Activated gamma-delta T cell treated with Interleukin-2 at 50 U/mL for 16 hours (primary cell): ENCODE results near the gene KRTAP10-2.
"Not testable (repeated sequence)": the region's sequence is repeated elsewhere in the genome, so short reads cannot be mapped to it uniquely, and the experiment has no call there.

ENCODE experiments used
- DNase-seq: peaks from one replicate; pipeline ENCODE4 v3.0.0-alpha.2; 2020

Gene KRTAP10-2, protein sequence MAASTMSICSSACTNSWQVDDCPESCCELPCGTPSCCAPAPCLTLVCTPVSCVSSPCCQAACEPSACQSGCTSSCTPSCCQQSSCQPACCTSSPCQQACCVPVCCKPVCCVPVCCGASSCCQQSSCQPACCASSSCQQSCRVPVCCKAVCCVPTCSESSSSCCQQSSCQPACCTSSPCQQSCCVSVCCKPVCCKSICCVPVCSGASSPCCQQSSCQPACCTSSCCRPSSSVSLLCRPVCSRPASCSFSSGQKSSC

DNA sequence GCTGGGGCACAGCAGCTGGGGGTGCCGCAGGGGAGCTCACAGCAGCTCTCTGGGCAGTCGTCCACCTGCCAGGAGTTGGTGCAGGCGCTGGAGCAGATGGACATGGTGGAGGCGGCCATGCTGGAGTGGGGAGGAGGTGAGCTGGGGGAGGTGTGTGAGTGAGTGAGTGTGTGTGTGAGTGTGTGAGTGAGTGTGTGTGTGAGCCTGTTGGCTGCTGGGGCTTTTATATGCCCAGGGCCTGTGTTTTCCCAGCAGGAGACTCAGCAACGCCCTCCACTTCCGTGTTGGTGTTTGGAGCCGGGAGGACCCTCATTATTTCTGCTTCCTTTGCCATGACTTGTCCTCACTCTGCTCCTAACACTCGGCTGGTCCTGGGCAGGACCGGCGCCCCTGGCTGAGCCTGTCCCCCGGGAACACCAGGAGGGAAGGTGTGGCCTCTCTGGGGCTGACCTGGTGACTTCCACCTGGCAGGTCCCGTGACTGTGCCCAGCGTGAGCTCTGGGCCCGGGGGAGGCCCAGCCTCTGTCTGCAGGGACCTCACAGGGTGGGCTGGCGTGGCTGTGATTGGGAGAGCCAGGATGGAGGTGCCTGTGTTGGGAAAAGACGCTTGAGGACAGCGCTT, at the start of gene KRTAP10-2:
Gene KRTAP10-2, minus strand, starts transcription at position 166 of the 622 bp plus-strand sequence. Its CDS starts 47 bp downstream, at position 119.
- DNase-seq: no peak

DNA sequence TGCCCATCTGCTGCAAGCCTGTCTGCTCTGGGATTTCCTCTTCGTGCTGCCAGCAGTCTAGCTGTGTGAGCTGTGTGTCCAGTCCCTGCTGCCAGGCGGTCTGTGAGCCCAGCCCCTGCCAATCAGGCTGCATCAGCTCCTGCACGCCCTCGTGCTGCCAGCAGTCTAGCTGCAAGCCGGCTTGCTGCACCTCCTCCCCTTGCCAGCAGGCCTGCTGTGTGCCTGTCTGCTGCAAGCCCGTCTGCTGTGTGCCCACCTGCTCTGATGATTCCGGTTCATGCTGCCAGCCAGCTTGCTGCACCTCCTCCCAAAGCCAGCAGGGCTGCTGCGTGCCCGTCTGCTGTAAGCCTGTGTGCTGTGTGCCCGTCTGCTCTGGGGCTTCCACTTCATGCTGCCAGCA, 49.8 kb upstream of the KRTAP10-2 start:
- DNase-seq: not testable (repeated sequence)

DNA sequence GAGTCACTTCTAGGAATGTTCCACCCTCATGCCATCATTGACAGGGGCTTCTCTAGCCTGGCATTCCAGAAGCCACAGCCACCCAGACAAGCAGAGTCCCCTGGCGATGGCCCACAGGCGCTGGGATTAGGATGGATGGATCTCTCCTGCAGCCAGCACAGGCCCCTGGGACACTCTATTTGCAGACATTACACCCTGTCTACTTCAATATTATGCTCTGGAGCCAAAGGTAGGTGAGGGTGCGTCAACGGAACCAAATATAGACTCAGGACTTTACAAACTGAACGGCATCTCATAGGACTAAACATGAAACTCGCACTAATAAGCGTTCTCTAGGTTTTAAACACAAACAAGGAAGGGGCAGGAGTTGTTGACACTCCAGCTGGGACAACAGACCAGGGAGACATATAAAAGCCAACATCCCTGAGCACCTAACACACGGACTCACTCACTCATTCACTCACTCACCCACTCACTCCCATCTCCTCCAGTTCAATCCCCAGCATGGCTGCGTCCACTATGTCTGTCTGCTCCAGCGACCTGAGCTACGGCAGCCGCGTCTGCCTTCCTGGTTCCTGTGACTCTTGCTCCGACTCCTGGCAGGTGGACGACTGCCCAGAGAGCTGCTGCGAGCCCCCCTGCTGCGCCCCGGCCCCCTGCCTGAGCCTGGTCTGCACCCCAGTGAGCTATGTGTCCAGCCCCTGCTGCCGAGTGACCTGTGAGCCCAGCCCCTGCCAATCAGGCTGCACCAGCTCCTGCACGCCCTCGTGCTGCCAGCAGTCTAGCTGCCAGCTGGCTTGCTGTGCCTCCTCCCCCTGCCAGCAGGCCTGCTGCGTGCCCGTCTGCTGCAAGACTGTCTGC, 49.0 kb upstream of the KRTAP10-2 start, which contains the start of gene KRTAP10-7:
Gene KRTAP10-7, plus strand, starts transcription at position 480 of the 861 bp plus-strand sequence. Its CDS starts 25 bp downstream, at position 505.
- DNase-seq: not testable (repeated sequence)

DNA sequence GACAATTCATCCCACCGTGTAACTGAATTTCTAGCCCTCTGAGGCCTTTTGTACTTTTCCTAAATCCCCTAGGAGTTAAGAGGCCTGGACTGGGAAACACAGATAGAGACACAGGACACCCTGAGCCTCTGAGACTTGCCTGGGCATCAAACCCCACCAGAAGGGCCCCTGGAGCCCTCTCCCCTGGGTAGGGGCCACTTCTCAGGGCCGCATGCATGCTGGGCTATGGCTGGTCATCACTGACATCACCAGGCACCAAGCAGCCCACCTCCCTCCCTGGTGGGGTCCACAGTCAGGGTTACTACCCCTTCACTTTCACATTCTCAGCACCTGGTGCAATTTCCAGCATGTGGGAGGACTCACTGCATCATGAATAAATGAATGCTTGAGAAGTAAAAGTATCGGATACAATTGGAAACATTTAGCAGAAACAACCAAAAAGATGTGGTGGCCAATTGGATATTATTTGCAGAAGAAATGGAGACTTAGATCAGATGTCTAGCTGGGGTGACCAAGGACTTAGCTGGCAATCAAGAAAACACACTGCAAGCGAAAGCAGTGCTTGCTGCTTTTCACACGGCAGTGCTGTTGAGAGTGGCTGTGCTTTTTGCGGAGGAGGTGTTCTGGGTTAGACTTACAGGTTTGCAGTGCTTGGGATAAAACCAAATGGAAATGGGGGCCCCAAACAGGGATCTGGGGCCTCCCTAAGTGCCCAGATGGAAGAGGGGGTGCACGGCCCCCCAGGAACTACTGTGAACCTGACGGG, 48.1 kb upstream of the KRTAP10-2 start:
- no peak for DNase-seq

DNA sequence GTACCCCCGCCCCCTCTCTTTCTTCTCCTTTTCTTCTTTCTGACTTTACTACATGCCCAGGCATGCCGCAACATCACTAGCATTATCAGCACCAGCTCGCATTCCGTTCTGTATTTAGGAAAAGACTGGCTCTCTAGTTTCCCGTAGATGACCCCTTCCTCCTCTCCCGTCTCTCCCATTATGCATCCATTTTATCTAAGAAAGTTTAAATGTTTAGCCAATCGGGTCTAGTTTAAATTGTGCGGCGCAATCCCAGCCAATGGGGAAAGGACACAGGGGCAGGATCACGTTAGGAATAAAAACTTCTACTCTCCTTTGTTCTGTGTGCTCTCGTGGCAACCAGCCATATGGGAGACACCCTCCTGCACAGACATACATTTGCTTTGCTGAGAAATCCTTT, 46.8 kb upstream of the KRTAP10-2 start:
- no peak for DNase-seq

DNA sequence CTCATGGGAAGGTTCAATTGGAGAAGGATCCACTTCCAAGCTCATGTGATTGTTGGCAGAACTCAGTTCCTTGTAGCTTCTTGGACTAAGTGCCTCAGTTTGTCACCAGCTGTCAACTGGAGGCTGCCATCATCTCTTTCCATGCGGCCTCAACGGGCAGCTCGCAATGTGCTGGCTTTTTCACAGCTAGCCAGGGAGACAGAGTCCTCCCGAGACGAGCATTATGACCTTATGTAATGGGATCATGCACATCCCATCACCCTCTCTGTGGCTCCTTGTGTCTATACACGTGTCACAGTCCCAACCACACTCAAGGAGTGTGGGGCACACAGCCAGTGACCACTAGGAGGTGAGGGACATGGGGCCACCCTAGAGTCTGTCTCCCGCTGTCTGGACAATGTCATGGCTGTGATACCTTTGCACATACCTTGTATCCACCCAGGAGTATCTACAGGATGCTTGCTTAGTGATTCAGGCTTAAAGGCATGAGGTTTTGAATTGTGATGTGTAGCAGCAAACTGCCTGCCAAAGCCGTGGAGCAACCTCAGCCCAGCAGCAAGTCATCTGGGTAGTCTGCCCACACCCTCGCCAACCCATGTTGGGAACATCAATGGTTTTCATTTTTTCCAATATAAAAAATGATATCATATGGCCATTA, 44.9 kb upstream of the KRTAP10-2 start:
- DNase-seq: no peak

DNA sequence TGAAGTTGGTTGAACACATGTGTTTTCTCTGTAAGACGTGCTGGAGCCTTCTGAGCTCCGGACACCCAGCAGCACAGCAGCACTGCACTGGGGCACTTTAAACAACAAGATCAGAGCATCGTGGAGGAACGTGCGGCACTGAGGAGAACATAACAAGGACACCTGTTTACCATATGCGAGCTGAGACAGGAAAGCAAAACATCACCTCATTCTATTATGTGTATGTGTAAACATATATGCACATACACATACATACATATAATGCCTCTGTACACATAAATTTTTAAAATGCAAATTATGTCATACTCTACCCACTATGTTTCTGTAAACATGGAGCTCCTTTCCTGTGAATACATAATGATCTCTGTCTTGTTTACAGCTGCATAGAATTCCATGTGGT, 44.2 kb upstream of the KRTAP10-2 start:
- no peak for DNase-seq

DNA sequence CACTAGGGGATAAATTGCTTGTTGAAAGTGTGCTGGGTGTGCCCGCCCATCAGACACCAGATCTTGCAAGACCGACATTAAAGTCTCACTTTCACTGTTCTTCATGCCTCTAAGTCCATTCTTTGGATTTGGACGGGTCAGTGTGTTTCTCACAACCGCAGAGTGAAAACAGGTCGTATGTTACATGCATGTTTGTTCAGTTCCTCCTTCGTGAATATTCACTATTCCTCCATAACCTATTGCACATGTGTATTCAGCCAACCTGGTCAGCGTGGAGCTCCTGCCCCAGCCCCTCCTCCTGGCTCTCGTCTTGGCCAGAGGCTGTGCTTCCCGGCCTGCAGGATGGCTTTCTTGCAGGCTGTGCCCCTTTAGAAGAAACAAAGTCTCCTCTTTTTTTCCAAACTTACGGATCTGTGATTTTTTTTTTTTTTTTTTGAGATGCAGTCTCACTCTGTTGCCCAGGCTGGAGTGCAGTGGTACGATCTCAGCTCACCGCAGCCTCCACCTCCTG, 43.2 kb upstream of the KRTAP10-2 start:
- no peak for DNase-seq

DNA sequence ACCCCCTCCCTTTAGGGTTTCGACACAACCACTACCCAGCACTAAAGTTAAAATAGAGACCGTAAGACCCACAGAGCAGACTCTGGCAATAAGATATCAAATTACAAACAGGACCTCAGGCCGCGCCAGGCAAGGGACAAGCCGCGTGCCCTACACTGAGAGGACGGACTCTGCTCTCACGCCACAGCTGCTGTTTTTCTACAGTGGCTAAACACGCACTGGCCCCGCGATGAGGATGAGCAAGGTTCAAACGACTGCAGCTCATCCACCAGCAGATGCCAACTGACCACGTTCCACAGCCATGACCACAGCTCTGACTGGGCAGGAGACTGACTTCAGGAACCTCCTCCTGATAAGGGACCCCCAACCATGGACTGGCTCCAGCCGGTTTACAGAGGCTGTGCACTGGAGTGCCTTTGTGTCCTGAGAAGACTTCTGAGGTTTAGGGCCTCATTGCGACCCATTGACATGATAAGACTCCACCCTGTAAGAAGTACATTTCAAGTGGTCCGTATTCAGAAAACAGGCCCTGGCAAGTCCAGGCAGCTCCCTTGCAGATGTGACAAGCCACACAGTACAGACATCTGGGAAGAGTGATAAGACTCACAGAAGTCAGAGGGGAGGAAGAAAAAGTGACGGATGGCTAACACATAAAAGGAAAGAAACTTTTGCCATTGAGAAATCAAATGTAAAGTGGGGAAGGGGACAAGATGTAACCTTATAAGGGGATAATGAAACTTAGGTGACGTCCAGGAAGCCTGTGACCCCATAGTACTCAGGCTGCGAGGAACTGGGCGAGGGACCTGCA, 42.5 kb upstream of the KRTAP10-2 start:
- DNase-seq: no peak

DNA sequence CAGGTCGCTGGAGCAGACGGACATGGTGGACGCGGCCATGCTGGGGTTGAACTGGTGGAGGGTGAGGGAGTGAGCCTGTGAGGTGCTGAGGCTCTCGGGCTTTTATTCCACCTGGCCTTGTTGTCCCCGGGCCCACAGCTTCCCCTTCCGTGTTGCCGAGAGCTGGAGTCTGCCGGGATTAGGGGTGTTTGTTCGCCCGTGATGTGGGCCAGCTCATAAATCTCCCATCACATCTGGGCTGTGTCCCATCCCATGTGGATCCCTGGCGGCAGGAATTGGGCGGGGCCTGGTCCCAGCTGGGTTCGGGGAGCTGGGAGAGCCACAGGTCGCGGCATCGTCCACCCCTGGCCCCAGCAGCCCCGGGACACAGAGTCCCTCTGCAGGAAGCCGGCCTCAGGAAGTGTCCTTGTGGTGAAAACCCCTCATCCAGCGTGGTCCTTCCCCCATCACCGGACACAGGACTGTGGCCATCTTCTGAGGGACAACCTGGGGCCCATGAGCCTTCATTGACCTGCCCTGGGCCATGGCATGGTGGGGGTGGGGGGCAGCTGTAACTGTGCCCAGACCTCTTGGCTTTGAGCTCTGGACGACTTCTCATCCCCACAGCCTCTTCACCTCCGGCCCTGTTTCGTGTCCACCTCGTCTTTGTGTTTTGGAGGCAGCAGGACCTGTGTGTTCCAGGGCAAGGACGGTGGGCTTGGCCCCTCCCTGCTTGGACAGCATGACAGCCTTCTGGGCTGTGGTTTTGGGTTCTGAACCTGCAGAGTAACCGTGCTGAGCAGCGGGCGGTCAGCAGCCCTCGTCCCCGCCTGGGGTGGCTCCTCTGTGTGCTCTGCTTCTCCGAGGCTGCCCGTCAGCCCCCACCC, 41.4 kb upstream of the KRTAP10-2 start, which contains the start of gene KRTAP10-6:
Gene KRTAP10-6, minus strand, starts transcription at position 60 of the 866 bp plus-strand sequence. Its CDS starts 21 bp downstream, at position 39.
- DNase-seq: no peak

DNA sequence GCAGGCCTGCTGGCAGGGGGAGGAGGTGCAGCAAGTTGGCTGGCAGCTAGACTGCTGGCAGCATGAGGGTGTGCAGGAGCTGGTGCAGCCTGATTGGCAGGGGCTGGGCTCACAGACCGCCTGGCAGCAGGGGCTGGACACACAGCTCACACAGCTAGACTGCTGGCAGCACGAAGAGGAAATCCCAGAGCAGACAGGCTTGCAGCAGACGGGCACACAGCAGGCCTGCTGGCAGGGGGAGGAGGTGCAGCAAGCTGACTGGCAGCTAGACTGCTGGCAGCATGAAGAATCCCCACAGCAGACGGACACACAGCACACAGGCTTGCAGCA, 40.5 kb upstream of the KRTAP10-2 start:
- DNase-seq: not testable (repeated sequence)

DNA sequence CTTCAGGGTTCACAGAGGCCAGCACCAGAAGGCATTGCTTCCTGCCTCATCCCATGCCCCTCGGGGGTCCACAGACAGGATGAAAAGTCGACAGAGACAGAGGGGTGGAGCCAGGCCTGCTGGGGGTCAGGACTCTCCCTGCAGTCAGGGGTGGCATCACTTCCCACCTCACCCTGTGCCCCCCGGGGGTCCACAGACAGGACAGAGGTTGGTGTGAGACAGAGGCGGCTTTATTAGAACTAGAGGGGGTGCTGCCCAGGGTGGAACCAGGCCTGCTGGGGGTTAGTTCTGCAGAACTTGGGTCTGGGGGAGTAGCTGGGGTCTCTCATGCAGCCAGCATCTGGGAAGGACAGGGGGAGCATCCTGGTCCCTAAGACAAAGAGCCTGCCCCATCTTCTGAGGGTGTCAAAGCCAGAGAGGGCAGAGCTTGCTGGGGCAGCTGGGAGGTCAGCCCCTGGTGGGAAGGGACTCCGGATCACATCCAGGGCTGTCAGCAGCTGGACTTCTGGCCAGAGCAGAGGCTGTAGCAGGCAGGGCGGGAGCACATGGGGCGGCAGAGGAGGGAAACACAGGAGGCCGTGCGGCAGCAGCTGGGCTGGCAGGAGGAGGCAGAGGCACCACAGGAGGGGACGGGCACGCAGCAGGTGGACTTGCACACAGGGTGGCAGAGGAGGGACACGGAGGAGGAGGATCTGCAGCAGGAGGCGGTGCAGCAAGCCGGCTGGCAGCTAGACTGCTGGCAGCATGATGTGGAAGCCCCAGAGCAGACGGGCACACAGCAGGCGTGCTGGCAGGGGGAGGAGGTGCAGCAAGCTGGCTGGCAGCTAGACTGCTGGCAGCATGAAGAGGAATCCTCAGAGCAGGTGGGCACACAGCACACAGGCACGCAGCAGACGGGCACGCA, 39.8 kb upstream of the KRTAP10-2 start:
- DNase-seq: not testable (repeated sequence)

DNA sequence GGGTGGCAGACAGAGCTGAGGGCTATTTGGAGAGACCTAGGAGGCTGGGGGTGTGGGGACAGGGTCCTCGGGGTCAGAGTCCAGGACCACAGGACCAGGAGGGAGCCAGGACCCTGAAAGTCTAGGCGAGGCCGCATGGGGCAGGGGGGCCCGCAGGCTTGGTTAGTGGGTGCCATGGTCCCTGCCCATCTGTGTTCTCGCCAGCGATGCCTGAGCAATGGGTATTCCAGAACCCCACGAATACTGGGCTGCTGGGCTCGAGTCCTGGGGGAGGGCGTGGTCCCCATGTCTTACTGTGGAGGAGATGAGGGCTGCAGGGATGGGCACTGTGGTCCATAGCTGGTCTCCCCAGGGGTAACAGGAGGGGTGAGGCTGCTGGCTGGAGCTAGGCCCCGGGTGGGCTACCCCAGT, 39.0 kb upstream of the KRTAP10-2 start:
- DNase-seq: no peak

DNA sequence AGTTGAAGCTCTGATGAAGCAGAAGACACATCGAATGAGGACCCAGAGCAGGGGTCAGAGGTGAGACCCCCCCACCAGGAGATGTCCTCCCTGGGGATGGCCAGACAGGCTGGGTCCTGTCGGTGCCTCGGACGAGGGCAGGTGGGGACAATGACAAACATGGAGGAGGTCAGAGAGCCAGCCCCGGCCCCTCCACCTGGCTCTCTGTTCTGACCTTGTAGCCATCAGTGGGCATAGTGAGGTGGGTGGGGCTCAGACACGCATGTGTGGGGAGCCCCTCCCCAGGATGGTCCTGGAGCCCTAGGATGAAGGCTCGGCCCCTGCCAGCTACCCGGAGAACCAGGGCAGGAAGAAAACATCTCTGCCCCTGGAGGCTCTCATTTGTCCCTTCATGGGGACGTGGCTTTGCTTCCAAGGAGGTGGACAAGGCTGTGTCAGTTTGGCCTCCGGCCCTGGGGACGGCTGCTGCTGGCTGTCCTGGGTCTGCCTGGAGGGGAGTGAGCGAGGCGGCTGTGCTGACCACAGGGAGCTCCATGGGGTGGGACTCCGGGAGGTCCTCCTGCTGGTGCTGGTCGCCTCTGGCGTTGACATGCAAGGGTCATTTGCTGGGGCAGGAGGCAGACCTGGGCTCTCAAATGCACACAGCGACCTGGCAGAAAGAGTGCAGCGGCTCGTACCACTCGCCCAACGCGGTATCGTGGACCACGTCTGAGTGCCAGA, 38.4 kb upstream of the KRTAP10-2 start:
- no peak for DNase-seq

DNA sequence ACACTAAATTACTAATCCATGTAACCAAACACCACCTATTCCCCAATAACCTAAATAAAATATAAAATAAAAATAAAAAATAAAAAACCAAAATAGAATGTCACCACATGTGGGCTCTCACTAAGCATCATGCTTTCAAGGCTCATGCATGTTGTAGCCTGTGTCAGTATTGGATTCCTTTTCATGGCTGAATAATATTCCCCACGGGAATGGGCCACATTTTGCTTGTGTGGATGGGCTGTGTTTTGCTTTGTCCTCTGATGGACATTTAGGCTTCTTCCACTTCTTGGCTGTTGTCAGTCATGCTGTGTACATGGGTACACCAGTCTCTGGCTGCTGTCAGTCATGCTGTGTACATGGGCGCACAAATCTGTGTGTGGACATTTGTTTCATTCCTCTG, 37.8 kb upstream of the KRTAP10-2 start:
- DNase-seq: no peak

DNA sequence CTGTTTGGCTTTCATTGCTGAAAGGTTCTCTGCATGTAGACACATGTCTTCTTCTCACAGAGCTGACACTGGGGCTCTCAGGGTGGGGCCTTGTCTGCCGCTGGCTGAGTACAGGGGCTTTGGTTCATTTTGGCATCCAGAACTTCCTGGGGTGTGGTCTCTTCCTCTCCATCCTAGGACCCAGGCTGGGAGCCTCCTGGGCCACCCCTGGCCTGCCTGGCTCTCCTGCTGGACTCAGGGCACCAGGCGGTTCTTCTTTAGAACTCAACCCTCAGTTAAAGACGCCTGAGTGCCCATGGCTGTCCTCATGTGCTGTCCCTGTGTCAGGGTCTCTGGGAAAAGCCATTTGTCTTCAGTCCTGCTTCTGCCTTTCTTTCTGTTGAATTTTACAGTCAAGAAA, 34.6 kb upstream of the KRTAP10-2 start:
- no peak for DNase-seq

DNA sequence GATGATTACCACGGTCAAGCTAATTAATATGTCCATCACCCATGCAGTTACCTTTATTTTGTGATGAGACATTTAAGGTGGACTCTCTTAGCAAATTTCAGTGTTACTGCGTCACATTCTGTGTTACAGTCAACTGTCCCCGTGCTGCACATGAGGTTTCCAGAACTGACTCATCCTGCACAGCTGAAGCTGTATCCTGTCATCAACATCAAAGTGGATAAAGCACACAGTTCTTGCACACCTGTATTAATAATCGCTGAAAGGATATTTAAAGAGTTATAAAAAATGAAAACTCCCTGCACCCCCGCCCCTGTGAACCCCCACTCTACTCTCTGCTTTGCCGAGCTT, 32.5 kb upstream of the KRTAP10-2 start:
- DNase-seq: no peak

DNA sequence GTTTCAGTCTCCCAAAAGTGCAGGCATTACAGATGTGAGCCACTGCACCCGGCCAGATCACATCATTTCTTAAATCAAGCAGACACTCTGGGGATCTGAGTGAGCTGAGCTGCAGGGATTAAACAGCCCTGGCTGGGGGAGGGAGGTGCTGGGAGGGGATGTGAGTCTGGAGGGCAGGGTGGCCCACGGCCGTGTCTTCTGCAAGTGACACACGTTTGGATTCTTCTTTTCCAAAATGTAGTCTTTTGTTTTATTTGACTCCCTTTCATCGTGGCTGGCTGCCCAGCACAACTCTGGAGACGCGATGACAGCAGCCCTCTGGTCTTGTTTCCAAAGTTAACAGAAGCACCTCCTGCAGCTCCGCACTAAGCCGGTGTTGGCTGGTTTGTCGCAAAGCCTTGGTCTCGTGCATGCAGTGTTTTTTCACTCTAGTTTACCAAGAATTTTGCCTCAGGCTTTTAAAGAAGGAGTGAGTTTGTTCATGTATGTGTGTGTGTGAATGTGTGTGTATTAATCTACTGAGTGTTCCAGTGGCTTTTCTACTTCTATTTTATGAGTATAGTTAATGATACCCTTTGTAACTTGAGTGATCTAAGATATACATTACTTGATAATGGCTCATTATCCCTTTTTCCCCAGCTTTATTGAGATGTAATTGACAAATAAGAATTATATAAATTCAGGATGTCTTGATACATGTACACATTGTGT, 31.9 kb upstream of the KRTAP10-2 start:
- DNase-seq: no peak
